DOHH2 (cell line): ENCODE measurements around the gene EHD2.

Experiments used
- H3F3A ChIP-seq: fragments of 200-600 bp; sonication (generic), shearing (Covaris generic); 2 replicates; pipeline ENCODE4 v1.6.0; 2016; ENCODE audit warnings: antibody characterized with exemption, mild to moderate bottlenecking; ENCODE audit not compliant: control insufficient read depth, insufficient read depth
- H3K27ac ChIP-seq: fragments of 200-600 bp; sonication (generic); 2 replicates; pipeline ENCODE4 v1.5.1; 2014; ENCODE audit warnings: low read depth, mild to moderate bottlenecking, low read length, moderate library complexity
- H3K27me3 ChIP-seq: fragments of 200-600 bp; sonication (generic); 2 replicates; pipeline ENCODE4 v1.6.1; 2014; ENCODE audit warnings: mild to moderate bottlenecking, low read length, mixed read lengths; ENCODE audit not compliant: control insufficient read depth
- H3K36me3 ChIP-seq: fragments of 200-600 bp; sonication (generic); 2 replicates; pipeline ENCODE4 v1.6.1; 2014; ENCODE audit warnings: mild to moderate bottlenecking, low read length, moderate library complexity, mixed read lengths; ENCODE audit not compliant: control insufficient read depth
- H3K4me1 ChIP-seq: fragments of 200-600 bp; sonication (generic); 2 replicates; pipeline ENCODE4 v1.6.1; 2014; ENCODE audit warnings: mild to moderate bottlenecking, low read length, mixed read lengths; ENCODE audit not compliant: control insufficient read depth
- H3K4me2 ChIP-seq: fragments of 200-600 bp; sonication (generic); 2 replicates; pipeline ENCODE4 v1.6.0; 2014; ENCODE audit warnings: mild to moderate bottlenecking, low read length, moderate library complexity
- H3K4me3 ChIP-seq: fragments of 200-600 bp; sonication (generic); 2 replicates; pipeline ENCODE4 v1.5.1; 2014; ENCODE audit warnings: mild to moderate bottlenecking, low read length, mixed read lengths
- H3K79me2 ChIP-seq: fragments of 200-600 bp; sonication (generic); 2 replicates; pipeline ENCODE4 v1.6.1; 2014; ENCODE audit warnings: mild to moderate bottlenecking, low read length, mixed read lengths; ENCODE audit not compliant: control insufficient read depth
- H3K9me2 ChIP-seq: fragments of 200-600 bp; sonication (generic); replicated peaks from 2 replicates; pipeline ENCODE4 v1.6.1; 2014; ENCODE audit warnings: mild to moderate bottlenecking, low read length, mixed read lengths; ENCODE audit not compliant: control insufficient read depth
- H3K9me3 ChIP-seq: fragments of 200-600 bp; sonication (generic); 2 replicates; pipeline ENCODE4 v1.6.1; 2014; ENCODE audit warnings: antibody characterized with exemption, low read length, mixed read lengths; ENCODE audit not compliant: control insufficient read depth, insufficient read depth
- H4K20me1 ChIP-seq: fragments of 200-600 bp; sonication (generic); 2 replicates; pipeline ENCODE4 v1.6.0; 2014; ENCODE audit warnings: low read depth, mild to moderate bottlenecking, antibody characterized with exemption, low read length, moderate library complexity; ENCODE audit not compliant: control insufficient read depth, insufficient read depth
- CTCF ChIP-seq: fragments of 200-600 bp; sonication (generic); IDR thresholded peaks from one replicate; pipeline ENCODE4 v1.5.1; 2014; ENCODE audit warnings: antibody characterized with exemption, mild to moderate bottlenecking, low read depth, low read length; ENCODE audit not compliant: poor library complexity, severe bottlenecking
- EZH2phosphoT487 ChIP-seq: fragments of 200-600 bp; sonication (generic); IDR thresholded peaks from 2 replicates; pipeline ENCODE4 v1.6.1; 2017; ENCODE audit warnings: borderline replicate concordance, mild to moderate bottlenecking, antibody characterized with exemption, low read length, moderate library complexity, mixed read lengths

Gene EHD2

DNA sequence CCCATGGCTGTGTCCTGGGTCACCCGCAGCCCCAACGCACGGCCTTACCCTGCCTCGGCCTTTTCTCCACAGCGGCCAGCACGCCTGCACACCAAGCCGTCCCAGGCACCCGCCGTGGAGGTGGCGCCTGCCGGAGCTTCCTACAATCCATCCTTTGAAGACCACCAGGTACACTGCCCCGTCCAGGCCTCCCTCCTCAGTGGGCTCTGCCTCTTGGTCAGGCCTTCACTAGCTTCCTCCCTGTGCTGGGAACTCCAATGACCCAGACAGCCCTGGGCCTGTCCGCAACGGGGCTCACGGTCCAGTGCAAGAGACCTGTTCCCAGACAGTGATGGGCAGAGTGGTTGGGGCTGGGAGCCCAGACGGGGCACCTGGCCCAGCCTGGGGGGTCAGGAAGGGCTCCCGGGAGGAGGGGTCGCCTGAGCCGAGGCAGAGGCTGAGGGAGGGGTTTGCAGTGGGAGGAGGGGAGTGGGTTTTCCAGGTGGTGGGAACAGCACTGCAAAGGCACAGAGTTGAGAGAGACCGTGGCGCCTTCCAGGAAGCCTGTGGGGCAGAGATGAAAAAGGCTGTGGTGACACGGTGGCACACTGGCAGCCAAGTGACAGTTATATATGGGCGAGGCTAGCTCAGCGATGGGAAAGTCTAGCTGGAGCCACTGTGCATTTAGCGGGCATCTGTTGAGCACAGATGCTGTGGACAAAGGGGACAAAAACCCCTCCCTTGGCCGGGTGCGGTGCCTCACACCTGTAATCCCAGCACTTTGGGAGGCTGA is 39.4 kb downstream of the EHD2 start:
- H3K36me3 ChIP-seq, result peaks cover 95% of the 10 kb centered on the region
- H3K4me2 ChIP-seq, result no peak overlapping the region
- H3K79me2 ChIP-seq, result peaks cover 27% of the 10 kb centered on the region

GRCh38 chr19:47754206-47755064 is 41.2 kb downstream of the EHD2 start:
- Histone ChIP-seq H3K4me2 (no peak overlapping the region), H3K9me3 (no peaks in the 10 kb centered on the region), H3K36me3 (peaks cover 95% of the 10 kb centered on the region), H3K4me1 (peaks cover 5% of the 10 kb centered on the region), H3K79me2 (peaks cover 11% of the 10 kb centered on the region), H3K4me3 (no peak overlapping the region), H3K27ac (no peak overlapping the region), H3K9me2 (no peaks in the 10 kb centered on the region), H3F3A (no peaks in the 10 kb centered on the region), H3K27me3 (no peaks in the 10 kb centered on the region), H4K20me1 (peaks cover 7% of the 10 kb centered on the region; the same call in 1 of the 2 replicates)
- TF ChIP-seq EZH2phosphoT487, result no peak
- TF ChIP-seq CTCF, result no peak

More for the DNA sequence above, 39.4 kb downstream of the EHD2 start:
- H3F3A ChIP-seq, result no peaks in the 10 kb centered on the region
- H3K4me1 ChIP-seq, result peaks cover 20% of the 10 kb centered on the region
- H3K9me3 ChIP-seq, result no peaks in the 10 kb centered on the region
- no peaks in the 10 kb centered on the region for H3K27me3 ChIP-seq
- no peak overlapping the region for H3K4me3 ChIP-seq
- no peaks in the 10 kb centered on the region for H3K9me2 ChIP-seq
- H4K20me1 ChIP-seq, result peaks cover 8% of the 10 kb centered on the region; the same call in 1 of the 2 replicates
- TF ChIP-seq EZH2phosphoT487 (no peak), CTCF (no peak)
- H3K27ac ChIP-seq, result no peak overlapping the region

DNA sequence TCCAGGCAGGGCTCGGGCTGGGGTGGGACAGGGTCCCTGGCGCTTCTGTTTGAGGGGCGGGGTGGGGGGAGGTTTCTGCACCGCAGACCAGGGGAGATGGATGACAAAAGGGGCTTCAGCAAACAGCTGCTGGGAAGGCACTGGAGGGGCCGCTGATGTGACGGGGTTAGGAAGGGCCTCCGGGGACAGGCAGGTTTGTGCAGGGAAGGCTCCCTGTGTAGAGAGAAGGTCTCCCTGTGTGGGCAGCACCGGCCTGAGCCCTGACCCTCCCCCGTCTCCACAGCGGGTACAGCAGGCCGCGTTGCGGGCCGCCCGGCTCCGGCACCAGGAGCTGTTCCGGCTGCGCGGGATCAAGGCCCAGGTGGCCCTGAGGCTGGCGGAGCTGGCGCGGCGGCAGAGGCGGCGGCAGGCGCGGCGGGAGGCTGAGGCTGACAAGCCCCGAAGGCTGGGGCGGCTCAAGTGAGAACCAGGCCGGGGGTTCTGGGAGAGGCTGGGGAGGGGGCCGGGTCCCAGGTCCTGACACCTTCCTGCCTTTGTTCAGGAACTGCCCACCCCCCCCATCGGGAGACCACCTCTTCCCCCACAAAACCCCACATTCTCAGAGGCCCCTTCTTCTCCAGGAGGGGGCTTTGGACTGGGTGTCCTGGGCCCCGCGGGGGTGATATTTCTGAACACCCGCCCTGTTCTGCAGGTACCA is 42.0 kb downstream of the EHD2 start:
- no peaks in the 10 kb centered on the region for H3K9me2 ChIP-seq
- peaks cover 3% of the 10 kb centered on the region for H3K79me2 ChIP-seq
- no peaks in the 10 kb centered on the region for H3F3A ChIP-seq
- no peak overlapping the region for H3K4me3 ChIP-seq
- no peaks in the 10 kb centered on the region for H3K27me3 ChIP-seq
- no peak overlapping the region for H3K4me2 ChIP-seq
- no peak for TF ChIP-seq CTCF
- no peak for TF ChIP-seq EZH2phosphoT487
- H3K27ac ChIP-seq, result no peak overlapping the region
- no peaks in the 10 kb centered on the region for H3K4me1 ChIP-seq
- H3K9me3 ChIP-seq, result no peaks in the 10 kb centered on the region
- H4K20me1 ChIP-seq, result no peaks in the 10 kb centered on the region; the same call in 1 of the 2 replicates
- peaks cover 87% of the 10 kb centered on the region for H3K36me3 ChIP-seq
